Posterior cingulate gyrus (tissue), 11 donors: Measurements from ENCODE around the gene CROT.
A peak's percentile ranks its signal among the peaks of the same experiment; 100 is the strongest.

Experiments used
- DNase-seq, 10 donors: peaks; one replicate each; pipeline versions ENCODE4 v3.0.0 to v3.0.0-alpha.2; 2020 to 2021; ENCODE audit warnings: mixed read lengths in 3 of 10
- intact Hi-C: fragments of 100-400 bp; cut with DNase I; formaldehyde crosslinking; loops from one replicate; pipeline ENCODE4 v1.15.1; 2023

CROT gene, protein sequence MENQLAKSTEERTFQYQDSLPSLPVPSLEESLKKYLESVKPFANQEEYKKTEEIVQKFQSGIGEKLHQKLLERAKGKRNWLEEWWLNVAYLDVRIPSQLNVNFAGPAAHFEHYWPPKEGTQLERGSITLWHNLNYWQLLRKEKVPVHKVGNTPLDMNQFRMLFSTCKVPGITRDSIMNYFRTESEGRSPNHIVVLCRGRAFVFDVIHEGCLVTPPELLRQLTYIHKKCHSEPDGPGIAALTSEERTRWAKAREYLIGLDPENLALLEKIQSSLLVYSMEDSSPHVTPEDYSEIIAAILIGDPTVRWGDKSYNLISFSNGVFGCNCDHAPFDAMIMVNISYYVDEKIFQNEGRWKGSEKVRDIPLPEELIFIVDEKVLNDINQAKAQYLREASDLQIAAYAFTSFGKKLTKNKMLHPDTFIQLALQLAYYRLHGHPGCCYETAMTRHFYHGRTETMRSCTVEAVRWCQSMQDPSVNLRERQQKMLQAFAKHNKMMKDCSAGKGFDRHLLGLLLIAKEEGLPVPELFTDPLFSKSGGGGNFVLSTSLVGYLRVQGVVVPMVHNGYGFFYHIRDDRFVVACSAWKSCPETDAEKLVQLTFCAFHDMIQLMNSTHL

GRCh38 chr7:87345166-87345927 is at the start of gene CROT:
Gene CROT, plus strand, starts transcription at chr7:87345664. Its CDS starts 3,405 bp downstream, at chr7:87349069.
- intact Hi-C loops, result loop anchor here (5.0 to 10.0 kb wide), 3 partner anchors 131 to 532 kb away; partner anchors contain the start of genes DBF4, DMTF1, SLC25A40 and TMEM243
- DNase-seq, result peak; percentile 95 to 100 (median 98)

DNA sequence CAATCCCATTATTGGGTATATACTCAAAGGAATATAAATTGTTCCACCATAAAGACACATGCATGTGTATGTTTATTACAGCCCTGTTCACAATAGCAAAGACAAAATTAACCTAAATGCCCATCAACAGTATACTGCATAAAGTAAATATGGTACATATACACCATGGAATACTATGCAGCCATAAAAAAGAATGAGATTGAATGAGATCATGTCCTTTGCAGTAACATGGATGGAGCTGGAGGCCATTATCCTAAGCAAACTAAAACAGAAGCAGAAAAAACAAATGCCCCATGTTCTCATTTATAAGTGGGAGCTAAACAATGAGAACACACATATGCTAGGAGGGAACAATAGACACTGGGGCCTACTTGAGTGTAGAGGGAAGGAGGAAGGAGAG is 44.7 kb upstream of the CROT start:
- intact Hi-C loops, result no loop called here
- DNase-seq, result no peak

- no peak for DNase-seq
- intact Hi-C loops, result loop anchor here (10.0 kb wide), 1 partner anchor 574 kb away; no protein-coding TSS in a partner anchor
Measured at GRCh38 chr7:87310790-87311419, 34.6 kb upstream of the CROT start.

DNA sequence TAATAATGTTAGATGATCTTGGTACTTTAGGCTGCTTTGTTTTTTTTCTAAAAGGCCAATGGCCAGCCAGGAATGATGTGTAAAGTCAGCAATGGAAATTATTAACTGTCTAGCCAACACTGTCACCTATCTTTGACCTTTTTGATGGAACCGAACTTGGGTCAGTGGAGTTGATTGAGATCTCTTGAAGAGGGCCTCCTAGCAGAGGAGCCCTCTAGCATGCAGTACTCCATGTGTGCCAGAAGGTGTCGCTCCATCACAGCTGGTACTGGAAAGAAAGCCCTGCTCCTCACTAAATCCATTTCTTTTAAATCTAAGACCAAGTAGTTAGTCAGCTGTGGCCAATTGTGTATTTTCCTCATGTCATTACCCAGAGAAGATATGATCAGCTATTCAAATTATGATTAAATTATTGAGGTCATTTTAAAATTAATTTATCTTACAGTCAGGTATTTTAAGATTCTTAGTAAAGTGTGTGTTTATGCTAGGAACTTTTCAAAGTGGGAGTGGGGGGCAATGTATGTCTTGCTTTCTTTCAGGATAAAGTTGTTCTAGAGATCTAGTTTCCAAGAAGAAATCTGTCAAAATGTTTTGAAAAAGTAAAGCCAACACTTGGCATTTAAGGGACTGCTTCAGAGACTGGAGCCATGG is 33.1 kb upstream of the CROT start:
- intact Hi-C loops, result loop anchor here (1.0 to 10.0 kb wide), 2 partner anchors 104 to 572 kb away; no protein-coding TSS in a partner anchor
- peak in 9 of 10 donors; percentile 39 to 94 (median 72) for DNase-seq

DNA sequence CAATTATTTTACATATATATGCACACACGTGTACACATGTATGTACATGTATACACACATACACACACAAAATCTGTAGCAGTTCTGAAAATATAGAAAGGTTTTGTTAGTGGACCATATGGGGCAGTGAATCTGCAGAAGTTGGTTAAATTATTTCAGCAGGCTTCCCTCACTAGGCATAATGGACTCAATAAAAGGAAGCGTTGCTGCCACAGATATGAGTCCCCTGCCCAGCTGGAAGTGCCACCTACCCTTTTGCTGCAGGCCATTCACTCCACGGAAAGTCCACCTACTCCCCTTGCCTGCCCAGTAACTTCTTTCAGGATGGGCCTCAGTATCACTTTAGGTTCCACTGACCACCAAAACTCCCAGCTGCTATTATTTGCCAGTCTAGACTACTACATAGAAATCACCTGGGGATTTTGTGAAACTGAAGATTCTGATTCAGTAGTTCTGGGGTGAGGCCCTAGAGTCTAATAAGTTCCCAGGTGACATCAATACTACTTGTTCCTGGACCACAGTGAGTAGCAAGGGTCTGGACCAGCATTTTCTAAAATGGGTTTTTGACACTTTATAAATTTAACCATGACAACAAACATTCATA is 29.3 kb upstream of the CROT start:
- no peak for DNase-seq
- intact Hi-C loops, result loop anchor here (10.0 kb wide), 1 partner anchor 569 kb away; no protein-coding TSS in a partner anchor

- intact Hi-C loops, result loop anchor here (10.0 kb wide), 1 partner anchor 568 kb away; no protein-coding TSS in a partner anchor
- peak in 1 of 10 donors; percentile 47 for DNase-seq
Measured at GRCh38 chr7:87316846-87317552, 28.5 kb upstream of the CROT start.

DNA sequence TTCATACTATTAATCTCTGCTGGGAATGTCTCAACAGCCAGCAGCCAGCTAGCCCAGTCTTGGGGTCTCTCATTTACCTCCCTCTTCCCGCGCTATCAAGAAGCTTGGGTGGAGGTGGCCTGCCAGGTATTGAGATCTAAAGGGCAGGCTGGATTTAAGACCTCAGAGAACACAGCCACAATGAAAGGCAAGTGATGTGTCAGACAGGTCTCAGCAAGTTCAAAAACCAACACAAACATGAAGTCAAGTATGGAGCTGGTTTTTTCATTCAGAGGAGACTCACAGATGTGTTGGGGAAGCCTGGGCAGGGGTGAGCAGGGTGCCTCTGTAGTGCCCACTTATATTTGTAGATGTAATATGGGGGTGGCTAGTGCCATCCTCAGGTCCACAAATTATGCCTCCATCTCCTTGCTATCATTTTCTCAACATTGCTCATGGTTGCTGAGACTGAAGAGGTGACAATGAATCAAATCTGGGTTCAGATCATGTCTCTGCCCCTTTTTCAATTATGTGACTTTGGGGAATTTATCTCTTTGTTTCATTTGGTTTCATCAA is 27.7 kb upstream of the CROT start:
- intact Hi-C loops, result loop anchor here (10.0 kb wide), 1 partner anchor 567 kb away; no protein-coding TSS in a partner anchor
- DNase-seq, result no peak

- peak in 1 of 10 donors; percentile 41 for DNase-seq
- intact Hi-C loops, result loop anchor here (10.0 kb wide), 1 partner anchor 566 kb away; no protein-coding TSS in a partner anchor
Measured at GRCh38 chr7:87318741-87319140, 26.7 kb upstream of the CROT start.

DNA sequence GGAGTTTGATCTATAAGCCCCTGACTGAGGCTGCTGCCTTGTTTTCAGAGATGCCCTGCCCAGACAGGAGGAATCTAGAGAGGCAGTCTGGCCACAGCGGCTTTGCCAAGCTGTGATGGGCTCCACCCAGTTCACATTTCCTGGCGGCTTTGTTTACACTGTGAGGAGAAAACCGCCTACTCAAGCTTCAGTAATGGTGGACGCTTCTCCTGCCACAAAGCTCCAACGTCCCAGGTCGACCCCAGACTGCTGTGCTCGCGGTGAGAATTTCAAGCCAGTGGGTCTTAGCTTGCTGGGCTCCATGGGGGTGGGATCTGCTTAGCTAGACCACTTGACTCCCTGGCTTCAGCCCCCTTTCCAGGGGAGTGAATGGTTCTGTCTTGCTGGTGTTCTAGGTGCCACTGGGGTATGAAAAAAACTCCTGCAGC is 26.3 kb upstream of the CROT start:
- intact Hi-C loops, result loop anchor here (10.0 kb wide), 1 partner anchor 566 kb away; no protein-coding TSS in a partner anchor
- DNase-seq, result peak in 1 of 10 donors; percentile 72

DNA sequence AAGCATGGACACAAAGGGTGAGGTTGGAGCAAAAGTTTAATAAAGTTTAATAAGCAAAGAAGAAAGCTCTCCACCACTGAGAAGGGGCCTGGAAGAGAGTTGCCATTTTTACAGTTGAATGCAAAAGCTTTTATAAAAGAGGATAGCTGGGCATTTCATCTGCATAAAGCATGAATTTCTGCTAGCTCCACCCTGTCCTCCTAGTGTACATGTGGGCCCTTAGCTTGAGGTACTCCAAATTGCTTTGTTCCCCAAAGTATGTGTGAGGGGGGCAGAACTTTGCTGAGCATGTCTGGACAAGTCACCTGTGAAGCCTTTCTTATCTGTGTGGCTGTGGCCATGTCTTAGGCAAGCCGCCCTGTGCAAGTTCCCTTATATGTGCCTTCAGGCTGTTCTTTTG is 22.6 kb upstream of the CROT start:
- intact Hi-C loops, result no loop called here
- DNase-seq, result no peak

GRCh38 chr7:87325576-87326370 is 19.7 kb upstream of the CROT start:
- intact Hi-C loops, result no loop called here
- no peak for DNase-seq

- intact Hi-C loops, result no loop called here
Measured at GRCh38 chr7:87328281-87328680, 17.2 kb upstream of the CROT start.

DNA sequence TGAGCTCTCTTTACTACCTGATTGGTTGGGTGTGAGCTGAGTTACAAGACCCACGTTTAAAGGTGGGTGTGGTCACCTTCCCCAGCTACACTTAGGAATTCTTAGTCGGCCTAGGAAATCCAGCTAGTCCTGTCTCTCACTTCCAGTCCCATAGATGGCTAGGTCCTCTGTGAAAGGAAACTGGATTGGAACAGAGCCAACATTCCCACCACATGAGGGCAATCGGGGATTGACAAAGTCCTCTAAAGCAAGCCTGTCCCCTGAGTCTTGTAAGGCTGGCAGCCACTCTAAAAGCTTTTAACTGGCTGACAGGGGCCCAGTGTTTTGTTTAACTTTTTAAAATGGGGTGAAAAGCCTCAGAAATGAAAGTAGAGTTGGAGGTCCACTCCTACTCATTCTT is 15.1 kb upstream of the CROT start:
- intact Hi-C loops, result no loop called here
- DNase-seq, result no peak

More at GRCh38 chr7:87328281-87328680, 17.2 kb upstream of the CROT start:
- no peak for DNase-seq

DNA sequence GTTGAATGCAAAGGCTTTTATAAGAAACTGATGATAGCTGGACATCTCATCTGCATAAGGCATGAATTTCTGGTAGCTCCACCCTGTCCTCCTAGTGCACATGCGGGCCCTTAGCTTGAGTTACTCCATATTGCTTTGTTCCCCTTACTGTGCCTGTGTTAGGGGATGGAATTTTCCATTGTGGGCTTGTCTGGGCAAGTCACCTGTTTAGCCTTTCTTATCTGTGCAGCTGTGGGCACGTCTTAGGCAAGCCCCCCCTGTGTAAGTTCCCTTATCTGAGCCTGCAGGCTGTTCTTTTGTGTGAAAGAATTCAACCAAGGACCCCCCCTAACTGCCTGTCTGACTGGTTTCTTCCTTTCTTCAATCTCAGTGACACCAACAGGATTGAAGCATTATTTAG is 14.5 kb upstream of the CROT start:
- DNase-seq, result no peak
- intact Hi-C loops, result no loop called here

DNA sequence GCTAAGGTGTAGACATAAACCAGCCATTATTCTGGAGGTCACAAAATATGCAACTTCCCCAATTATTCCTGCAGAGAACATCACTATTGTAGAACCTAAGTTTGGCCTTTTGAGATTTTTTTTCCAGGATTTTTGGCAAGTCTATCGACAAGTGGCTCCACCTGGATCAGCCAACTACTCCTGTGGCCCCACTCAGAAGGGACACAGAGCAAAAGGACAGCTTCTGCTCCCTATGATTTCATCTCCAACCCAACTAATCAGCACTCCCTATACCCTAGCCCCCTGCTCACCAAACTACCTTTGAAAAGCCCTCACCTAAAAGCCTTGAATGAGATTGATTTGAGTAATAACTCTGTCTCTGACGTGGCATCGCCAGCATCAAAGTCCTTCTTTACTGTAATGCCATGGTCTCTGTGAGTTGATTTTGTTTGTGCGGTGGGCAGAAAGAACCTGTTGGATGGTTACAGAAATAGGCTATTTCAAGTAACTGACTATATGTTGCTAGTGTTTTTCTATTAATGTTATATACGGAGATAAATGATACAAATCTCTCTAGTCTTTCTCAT is 13.7 kb upstream of the CROT start:
- DNase-seq, result no peak
- intact Hi-C loops, result no loop called here

- no peak for DNase-seq
- intact Hi-C loops, result no loop called here
Measured at GRCh38 chr7:87332321-87332720, 13.1 kb upstream of the CROT start.

- intact Hi-C loops, result no loop called here
- DNase-seq, result no peak
Measured at GRCh38 chr7:87336136-87336535, 9.3 kb upstream of the CROT start.
